Fibroblast of upper back skin (primary cell): ENCODE results near the gene HOXD10.

ENCODE experiments used
- DNase-seq: peaks from one replicate; pipeline ENCODE4 v3.0.0-alpha.2; 2013

HOXD10 gene

DNA sequence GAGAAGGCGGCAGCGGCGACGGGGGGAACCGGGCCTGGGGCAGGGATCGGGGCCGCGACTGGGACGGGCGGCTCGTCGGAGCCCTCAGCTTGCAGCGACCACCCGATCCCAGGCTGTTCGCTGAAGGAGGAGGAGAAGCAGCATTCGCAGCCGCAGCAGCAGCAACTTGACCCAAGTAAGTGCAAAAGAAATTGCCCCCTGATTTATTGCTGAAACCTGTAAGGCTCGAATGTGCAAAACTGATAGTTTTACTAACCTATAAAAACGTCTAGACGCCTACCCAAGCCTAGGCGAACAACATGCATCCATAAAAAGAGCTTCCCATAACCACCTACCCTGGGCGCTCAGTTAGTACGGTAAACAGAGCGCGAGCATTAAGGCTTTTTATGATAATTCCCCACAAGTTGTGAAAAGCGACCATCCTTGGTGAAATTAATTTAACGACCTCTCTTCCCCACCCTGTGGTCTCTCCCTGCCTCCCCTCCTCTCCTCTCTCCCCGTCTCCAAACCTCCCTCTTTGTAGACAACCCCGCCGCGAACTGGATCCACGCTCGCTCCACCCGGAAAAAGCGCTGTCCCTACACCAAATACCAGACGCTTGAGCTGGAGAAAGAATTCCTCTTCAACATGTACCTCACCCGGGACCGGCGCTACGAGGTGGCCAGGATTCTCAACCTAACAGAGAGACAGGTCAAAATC, 7.0 kb downstream of the HOXD10 start:
- DNase-seq: no peak

DNA sequence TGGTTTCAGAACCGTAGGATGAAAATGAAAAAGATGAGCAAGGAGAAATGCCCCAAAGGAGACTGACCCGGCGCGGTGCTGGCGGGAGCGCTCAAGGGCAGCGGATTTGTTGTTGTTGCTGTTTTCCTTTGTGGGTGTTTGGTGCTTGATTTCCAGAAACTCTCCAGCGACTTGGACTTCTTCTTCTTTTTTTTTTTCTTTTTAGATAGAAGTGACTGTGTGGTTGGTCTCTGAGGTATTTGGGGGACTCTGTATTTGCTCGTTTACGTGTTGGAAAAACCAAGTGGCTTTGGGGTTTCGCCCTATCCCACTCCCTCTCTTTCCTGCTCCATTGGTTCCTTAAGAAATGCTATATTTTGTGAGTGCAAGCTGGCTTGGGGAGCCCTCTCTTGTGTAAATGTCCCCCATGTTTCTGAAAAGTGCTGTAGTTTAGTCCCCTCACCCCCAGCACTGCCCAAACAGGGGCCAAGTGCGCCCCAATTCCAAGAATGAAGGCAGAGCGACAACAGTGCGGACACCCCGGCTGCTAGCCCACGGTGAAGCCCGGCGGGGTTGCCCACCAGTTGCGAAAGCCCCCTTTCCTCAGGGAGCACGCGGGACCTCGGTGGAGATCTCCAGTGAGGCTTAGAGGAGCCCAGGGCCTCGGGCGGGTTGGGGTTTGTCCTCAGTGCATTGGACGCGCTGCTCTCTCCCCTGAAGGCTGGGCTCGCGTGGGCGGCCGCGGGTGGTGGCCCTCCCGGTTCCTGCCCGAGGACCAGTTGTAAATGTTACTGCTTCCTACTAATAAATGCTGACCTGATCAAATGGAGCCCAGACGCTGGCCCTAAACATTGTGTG, 7.8 kb downstream of the HOXD10 start:
- DNase-seq: no peak

DNA sequence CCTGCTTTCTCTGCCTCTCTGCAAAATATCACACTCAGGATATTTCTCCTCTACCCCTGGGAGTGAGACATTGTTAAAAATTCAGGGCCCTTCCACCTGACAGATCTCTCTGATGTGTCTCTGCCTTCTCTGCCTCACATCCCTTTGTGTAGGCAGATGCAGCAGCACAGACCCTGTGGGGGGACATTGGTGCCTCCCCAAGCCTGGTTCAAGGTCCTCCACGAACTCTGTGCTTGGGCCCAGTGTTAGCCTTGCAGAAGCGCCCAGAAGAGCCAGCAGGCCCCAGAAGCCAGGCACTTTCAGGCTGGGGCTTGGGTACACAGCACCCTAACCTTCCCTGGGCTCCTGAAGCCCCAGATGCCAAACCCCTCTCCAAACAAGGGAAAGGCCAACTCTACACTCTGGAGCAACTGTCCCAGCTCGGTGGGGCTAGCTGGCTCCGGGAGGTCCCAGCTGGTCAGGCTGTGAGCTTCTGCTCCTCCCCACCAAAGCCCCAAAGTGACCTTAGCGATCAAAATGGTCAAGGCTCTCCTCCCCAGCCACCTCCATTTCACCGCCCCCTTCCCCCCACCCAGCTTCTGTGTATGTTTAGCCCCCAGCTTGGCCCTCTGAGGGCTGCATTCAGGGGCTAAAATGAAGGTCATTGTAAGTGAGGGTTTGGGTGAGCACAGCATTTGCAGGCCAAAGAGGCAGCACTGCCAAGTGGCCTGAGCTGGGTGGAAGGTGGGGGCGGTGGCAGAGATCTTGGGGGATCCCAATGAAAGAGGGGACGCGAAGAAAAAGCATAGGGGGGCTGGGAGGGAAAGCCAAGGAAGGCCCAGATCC, 8.6 kb downstream of the HOXD10 start:
- no peak for DNase-seq

DNA sequence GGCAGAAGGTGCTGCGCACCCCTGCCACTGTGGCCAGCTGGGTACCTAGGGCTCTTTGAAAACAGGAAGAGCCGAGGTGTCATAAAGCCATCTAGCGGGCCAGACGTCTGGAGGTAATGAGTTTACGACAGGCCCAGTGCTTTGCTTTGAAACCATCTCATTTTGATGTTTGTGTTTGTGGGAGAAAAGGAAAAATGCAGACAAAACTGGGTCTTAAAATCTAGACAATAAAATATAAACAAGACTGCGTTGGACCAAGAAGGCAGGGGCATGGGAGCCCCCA, 9.1 kb downstream of the HOXD10 start:
- no peak for DNase-seq

DNA sequence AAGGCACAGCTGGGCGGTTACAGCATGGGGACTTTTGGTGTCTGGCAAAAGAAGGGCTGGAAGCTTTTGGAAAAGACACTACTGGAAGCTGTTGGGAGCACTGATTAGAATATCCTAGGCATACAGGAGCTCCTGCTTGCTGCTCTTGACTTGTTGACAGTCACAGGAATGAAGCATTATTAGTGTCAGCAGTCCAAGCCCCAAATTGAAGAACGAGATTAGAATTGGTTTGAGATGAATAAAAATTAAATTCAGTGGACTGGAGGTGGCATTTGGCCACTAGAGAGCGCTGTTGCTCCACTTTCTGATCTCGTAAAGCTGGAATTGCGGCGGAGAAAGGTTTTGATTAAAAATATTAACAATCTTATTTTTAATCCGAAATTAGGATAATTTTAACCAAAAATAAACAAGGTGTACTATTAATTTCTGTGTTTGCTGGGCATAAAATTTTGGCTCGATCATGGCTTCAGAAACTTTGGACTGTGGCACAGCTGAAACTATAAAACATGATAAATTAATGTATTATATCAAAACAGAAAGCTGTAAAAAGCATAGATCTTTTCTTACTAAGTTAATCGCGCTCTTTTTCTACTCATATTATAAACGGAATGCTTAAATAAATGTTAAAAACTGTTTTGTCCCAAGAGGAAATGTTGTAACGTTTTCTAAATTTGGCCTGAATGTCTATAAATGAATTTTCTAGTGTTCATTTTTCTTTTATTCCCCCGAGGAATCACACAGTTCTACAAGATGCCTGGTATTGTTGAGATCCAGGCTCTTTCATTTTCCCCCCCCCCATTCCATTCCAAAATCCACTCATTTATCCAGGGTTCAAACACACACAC, 10.6 kb downstream of the HOXD10 start:
- peak; percentile 77 for DNase-seq

DNA sequence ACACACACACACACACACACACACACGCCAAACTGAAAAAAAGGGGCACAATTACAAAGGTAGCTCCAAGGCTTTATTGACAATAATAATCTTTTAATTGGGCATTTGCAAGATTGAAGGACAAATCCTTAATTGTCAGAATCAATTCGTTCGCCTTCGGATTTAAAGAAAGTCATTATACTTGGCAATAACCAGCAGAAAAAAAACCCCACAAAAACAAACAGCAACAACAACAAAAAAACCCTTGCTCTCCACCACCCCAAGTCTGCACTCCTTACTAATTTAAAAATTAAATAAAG, 11.1 kb downstream of the HOXD10 start:
- DNase-seq: no peak

DNA sequence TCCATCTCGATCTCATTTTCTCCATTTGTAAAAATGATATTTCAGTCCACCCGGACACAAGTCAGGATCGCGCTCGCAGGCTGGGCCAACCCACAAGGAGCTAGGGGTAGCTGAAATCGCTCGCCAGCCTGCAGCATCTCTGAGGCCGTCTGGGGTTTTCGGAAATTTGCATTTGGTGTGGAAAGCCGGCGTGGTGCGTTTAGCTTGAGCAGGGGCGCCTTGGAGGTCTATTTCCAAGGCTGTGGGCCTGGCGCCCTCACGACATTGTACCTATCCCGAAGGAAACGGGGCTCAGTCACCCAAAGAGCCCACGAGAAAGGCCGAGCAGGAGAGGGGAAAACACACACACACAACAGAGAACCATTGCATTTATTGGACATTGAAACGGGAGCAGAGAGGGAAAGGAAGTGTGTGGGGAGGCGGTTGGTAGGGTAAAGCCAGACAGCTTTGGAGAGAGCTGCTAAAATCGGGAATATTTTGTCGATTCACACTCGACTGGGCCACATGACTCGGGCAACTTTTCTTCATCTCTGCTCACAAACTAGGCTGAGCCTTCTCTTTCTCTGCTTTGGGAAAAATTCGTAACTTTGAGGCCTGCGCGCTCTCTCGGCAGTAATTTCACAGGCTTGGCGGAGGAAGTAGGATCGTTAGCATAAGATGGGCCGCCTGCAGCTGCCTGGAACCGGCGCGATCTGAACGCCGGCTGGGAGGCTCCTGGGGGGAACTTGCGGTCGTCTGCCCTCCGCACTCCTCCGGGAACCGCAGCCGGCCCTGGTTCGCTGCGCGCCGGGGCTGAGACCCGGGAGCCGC, 11.8 kb downstream of the HOXD10 start:
- DNase-seq: peak; percentile 58

DNA sequence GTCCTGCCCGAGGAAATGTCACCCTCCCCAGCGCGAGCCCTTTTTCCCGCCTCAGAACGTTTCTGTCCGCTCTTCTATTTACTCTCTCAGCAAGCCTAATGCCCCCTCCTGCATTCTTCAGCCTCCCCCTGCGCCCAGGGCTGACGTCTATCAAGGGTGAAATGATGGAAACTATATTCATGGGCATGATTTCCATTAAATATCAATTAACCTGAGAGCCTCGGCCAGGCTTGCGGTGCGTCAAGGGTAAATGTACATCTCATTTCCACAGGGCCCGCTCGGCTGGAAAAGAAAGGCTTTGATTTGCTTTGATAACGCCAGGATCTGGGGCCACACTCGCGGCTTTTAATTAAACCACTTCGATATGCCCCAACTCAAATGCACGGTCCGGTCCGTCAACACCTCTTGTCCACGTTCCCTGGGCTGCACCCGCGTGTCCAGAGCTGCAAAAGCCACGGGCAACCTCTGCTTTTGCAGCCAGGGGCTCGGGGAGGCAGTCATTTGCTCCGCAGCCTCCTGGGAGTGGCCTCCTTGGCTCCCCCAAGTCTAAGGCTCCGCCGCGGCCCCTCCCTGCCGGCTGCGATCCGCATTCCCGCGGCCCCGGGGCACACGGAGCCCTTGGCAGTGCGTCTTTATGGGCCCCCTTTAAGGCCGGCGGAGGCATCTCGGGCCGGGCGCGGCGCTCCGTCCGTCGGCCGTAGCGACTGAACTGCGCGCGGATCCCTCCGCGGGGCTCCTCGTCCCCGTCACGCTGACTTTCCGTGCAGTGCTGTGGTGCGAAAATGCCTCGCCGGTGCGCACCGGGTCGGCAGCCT, 12.6 kb downstream of the HOXD10 start, which contains the start of gene HOXD8:
Gene HOXD8 (plus strand): TSS at position 724 of the 815 bp plus-strand sequence. CDS start 662 bp downstream, outside the sequence.
- peak; percentile 91 for DNase-seq

DNA sequence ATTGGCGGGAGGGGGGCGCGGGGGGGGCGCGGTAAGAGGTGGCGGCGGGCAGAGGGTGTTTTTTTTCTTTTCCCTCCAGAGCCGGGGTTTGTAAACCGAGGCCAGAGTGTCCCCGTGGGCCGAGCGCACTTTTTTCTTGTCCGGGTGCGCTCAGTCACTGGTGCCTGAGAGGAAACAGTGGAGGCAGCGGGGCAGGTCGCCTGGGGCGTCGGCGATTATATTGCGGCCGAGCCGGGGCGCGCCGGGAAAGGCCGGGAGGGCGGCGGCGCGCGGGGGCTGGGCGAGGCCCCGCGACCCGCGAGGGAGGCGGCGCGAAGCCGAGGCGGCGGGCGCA, 13.2 kb downstream of the HOXD10 start:
- no peak for DNase-seq

DNA sequence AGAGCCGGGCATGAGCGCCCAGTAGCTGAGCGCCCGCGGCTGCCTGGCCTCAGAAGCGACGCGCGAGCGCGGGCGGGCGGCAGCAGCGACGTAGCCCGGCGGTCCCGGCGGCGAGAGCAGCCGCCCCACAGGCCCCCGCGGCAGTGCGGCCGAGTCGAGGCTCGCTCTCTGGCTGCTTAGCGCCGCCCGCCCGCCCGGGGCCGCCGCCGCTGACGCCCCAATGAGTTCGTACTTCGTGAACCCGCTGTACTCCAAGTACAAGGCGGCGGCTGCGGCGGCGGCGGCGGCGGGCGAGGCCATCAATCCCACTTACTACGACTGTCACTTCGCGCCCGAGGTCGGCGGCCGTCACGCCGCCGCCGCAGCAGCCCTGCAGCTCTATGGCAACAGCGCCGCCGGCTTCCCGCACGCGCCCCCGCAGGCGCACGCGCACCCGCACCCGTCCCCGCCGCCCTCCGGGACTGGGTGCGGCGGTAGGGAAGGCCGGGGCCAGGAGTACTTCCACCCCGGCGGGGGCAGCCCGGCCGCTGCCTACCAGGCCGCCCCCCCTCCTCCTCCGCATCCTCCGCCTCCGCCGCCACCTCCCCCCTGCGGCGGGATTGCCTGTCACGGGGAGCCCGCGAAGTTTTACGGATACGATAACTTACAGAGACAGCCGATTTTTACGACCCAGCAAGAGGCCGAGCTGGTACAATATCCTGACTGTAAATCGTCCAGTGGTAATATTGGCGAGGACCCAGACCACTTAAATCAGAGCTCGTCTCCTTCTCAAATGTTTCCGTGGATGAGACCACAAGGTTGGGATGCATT, 13.8 kb downstream of the HOXD10 start:
- peak; percentile 97 for DNase-seq

DNA sequence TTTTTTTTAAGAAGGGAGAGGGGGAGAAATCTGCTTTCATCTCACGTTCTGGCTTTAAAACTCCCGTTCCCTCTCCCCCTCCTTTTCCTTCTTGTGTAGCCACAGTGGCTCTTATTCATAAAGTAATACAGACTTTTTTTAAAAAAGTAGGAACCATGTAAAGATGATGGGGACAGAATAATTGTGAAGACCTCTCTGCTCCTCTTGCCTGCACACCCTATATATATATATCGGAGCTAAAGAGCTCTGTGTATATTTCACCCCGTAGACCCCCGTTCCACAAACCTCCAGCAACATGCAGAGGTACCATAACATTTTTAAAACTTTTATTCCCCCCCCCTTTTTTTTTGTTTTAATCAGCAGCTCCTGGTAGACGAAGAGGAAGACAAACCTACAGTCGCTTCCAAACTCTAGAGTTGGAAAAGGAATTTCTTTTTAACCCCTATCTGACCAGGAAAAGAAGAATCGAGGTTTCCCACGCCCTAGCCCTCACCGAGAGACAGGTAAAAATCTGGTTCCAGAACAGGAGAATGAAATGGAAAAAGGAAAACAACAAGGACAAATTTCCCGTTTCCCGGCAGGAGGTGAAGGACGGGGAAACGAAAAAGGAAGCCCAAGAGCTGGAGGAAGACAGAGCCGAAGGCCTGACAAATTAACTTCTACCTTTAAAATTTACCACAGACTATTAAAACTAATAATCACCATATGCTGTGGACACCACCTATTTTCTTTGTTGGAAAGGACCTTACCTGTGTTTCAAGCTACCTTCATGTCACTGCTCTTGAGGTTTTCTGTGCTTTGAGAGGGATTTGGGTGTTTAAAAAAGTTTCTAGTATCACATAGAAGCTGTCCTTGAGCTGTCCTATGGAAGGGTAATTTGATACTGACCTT, 14.6 kb downstream of the HOXD10 start:
- DNase-seq: no peak

DNA sequence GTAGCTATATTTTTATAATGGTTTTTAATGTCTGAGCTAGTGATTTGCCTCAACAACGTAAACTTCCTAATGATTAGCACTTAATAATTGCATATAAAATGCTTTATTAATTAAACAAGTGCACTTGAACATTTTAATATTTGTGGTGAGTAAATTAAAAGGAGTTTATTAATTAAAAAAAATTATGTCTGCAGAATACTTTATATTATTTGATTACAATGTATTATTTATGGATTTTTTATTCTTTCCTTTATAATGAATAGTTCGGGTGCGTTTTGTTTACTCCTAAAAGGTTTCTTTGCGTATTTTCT, 15.2 kb downstream of the HOXD10 start:
- no peak for DNase-seq

DNA sequence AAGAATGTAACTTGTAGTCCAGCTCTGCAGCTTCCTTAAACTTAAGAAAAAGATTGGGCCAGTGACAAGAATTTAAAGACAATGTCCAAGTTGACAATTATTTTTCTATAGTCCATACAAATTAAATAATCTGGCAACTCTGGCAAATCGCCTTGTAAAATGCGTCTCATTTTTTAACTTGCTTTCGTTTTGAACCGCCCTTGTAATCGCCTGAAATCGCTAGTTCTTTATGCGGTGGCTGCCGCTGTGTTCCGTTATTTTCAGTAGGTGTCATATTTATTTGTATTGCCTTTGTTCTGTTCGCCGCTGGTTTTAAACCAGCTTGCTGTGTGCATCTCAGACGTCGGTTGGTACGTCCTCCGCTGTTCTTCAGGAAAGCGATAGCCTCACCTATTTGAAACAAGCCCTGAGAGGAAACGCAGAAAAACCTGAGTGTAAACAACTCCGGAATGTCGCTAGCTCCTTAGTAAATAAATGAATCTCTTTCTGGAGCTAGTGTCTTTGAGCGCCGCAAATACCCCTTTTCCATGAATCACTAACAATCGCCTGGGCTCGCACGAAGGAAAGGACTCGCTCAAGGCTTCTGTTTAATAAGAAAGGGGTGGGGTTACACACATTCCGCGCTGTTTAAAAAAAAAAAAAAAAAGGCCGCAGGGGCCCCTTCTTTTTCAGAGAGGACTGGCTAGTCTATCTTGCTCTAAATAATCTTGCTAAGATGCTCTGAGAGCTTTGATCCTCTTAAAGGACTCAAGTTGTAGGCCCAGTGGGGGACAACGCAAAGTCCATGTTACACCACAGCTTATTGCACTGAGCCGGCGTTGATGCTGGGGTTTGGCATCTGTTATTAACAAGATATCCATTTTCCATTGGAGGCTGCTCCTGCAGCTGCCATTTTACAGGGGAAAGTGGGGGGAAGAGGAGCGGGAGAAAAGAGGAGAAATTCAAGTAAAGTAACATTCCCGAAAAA, 15.9 kb downstream of the HOXD10 start:
- DNase-seq: peak; percentile 85

DNA sequence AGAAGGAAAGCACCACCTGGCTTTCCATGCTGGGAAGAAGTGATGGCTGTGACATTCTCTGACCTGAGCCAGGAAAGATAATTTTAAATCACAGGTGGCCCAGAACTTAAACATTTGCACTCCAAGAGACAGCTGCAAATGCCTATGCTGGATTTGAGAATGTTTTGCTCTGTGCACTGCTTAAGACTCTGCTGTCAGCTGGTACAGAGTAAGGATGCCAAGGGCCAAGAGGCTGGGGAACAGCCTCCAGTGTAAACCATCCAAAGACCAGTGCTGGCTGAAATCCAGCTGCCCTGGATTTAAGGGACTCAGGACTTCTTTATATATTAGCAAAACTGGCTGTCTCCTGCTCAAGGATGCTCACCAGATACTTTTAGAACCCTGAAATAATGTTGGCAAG, 16.8 kb downstream of the HOXD10 start:
- no peak for DNase-seq

DNA sequence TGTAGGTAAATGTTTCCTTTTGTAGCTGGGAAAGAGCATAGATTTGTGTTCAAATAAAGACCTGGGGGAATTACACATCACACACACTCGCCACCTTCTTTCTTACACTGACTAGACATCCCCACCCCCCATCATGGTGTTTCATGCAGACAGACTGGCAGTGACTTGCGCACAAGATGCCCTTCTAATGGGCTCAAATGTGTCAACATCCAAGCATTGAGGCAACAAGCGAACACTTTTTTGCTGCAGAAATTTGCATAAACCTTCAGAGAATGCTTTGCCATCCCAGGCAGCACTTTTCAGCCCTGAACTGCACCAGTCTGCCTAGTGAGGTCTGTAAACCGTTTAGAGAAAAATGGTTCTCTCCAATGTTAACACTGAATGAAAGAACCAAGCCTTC, 17.5 kb downstream of the HOXD10 start:
- no peak for DNase-seq

DNA sequence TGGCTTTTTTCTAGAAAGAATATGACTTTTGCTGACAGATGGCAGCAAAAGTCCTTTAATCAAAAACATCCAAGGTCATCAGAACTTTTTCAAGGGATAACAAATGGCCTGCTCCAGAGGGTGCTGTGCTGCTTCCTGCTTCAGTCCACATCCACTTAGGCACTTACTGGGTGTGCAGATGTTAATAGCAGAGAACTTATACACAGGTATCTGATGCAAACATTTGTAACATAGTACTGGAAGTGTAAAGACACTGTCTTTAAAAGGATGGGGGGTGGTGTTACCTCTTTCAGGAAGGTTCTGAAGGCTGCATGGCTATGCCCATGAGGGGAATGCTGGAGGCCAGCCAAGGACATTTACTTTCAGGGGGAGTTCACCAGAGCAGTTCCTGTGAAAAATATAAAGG, 18.5 kb downstream of the HOXD10 start:
- DNase-seq: peak; percentile 90

DNA sequence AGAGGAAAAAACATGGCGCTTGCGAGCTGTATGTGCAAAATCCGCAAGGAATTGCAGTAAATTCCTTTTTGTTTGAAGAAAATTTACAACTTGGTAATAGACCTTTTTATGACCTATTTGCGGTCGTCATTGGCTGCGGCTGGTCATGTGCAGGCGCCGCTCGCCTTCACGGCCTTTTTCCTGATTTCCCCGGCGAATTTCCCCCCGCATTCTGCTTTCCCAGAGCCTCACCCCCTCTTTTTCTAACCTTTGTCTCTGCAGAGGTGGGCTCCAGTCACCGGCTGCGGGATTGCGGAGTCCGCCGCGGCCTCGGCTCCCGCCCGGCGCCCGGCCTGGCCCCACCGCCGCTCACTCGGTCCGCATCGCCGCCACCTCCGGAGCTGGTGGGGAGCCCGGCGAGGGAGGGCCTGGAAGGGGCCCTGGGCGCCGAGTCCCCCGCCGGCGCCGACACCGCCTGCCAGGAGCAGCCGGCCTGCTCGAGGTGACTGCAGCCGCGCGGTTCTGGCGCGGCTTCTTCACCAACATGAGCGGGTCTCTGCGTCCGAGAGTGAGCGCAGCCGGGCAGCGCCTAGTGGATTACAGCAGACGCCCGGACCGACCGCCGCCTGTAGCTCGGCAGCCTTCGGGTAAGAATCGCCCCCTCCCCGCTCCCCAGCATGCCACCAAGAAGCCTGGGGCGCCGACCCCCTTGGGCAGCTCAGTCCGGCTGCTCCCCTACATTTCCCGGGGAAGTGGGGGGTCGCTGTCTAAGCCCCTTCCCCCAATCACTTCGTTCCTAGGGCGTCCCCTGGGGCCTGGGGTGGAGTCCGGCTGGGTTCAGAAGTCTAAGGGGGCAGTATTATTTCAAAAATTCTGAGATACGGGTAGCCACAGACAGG, 20.0 kb downstream of the HOXD10 start:
- DNase-seq: peak; percentile 81
